Choroid plexus epithelial cell (primary cell): ENCODE results near the gene ACOX2.

Experiments used
- DNase-seq: peaks from one replicate; pipeline ENCODE4 v3.0.0-alpha.2; 2010; ENCODE audit warnings: low read depth
- H3K4me3 ChIP-seq: 2 replicates; pipeline ENCODE4 v1.5.1; 2011; ENCODE audit warnings: low read depth, mild to moderate bottlenecking, control low read depth, low read length, moderate library complexity
- CTCF ChIP-seq: conservative IDR thresholded peaks from 2 replicates; pipeline ENCODE4 v1.5.1; 2011; ENCODE audit warnings: low read depth, mild to moderate bottlenecking, control low read depth, inconsistent platforms, low read length, moderate library complexity

The ACOX2 gene

GRCh38 chr3:58551636-58552180 is 14.7 kb upstream of the ACOX2 start:
- no peak for DNase-seq
- TF ChIP-seq CTCF = no peak

GRCh38 chr3:58544541-58544940 is 7.6 kb upstream of the ACOX2 start:
- TF ChIP-seq CTCF = no peak
- H3K4me3 ChIP-seq = no peak overlapping the region
- DNase-seq = no peak

More at GRCh38 chr3:58551636-58552180, 14.7 kb upstream of the ACOX2 start:
- no peak overlapping the region for H3K4me3 ChIP-seq

GRCh38 chr3:58540176-58540858 is 3.3 kb upstream of the ACOX2 start:
- TF ChIP-seq CTCF = no peak
- no peak for DNase-seq
- no peak overlapping the region for H3K4me3 ChIP-seq

GRCh38 chr3:58539626-58540025 is 2.6 kb upstream of the ACOX2 start:
- no peak overlapping the region for H3K4me3 ChIP-seq
- TF ChIP-seq CTCF = no peak
- no peak for DNase-seq

- H3K4me3 ChIP-seq = no peak overlapping the region
- no peak for DNase-seq
- no peak for TF ChIP-seq CTCF
Observed at GRCh38 chr3:58537412-58538301, 667 bp upstream of the ACOX2 start.

- peak overlapping the region; percentile 3 for H3K4me3 ChIP-seq
- DNase-seq = peak; percentile 55
- TF ChIP-seq CTCF = peak; percentile 9
Observed at GRCh38 chr3:58535531-58536500, 1.2 kb downstream of the ACOX2 start.
